GM12873 (cell line): ENCODE results near the gene SP9.

Source experiments
- CTCF ChIP-seq: IDR thresholded peaks from 2 replicates; pipeline ENCODE4 v1.5.1; 2012; ENCODE audit warnings: low read depth, mild to moderate bottlenecking, moderate library complexity, low read length, control low read depth; ENCODE audit not compliant: insufficient read depth; ENCODE audit errors: missing control alignments

Gene SP9

GRCh38 chr2:174324530-174324929, 10.2 kb upstream of the SP9 start:
- TF ChIP-seq CTCF: no peak

GRCh38 chr2:174325373-174326160, 9.2 kb upstream of the SP9 start:
- no peak for TF ChIP-seq CTCF

GRCh38 chr2:174326161-174327020, 8.4 kb upstream of the SP9 start:
- TF ChIP-seq CTCF: no peak

GRCh38 chr2:174327021-174327840, 7.5 kb upstream of the SP9 start:
- TF ChIP-seq CTCF: no peak

- TF ChIP-seq CTCF: no peak
Measured at GRCh38 chr2:174327841-174328113, 7.0 kb upstream of the SP9 start.

- no peak for TF ChIP-seq CTCF
Measured at GRCh38 chr2:174328114-174328960, 6.4 kb upstream of the SP9 start.
